Gastrocnemius medialis (tissue), 4 donors: ENCODE results near the gene C11orf24. TPM values are rescaled to one million over a fixed set of nuclear protein-coding genes. Genes with fewer than 3 reads are reported as not detected.

ENCODE experiments used
- ATAC-seq, 2 donors: fragments of 150-250 bp; one replicate each; pipeline ENCODE4 v1.9.1; 2016
- DNase-seq, 2 donors: peaks; one replicate each; pipeline ENCODE4 v3.0.0-alpha.2; 2019
- H3K27ac ChIP-seq, 4 donors: fragments of 200-600 bp; sonication (generic); 1 replicate in 1 of 4; 2 replicates in 3 of 4; pipeline ENCODE4 v1.5.1; 2016 to 2018; ENCODE audit warnings: mild to moderate bottlenecking in 2 of 4, moderate library complexity in 1 of 4
- H3K27me3 ChIP-seq, 3 donors: fragments of 200-600 bp; sonication (generic) in 2 of 3; 1 replicate in 1 of 3; 2 replicates in 2 of 3; pipeline versions ENCODE4 v1.5.1 to v1.6.0; 2016 to 2019; ENCODE audit warnings: mild to moderate bottlenecking in 1 of 3, moderate library complexity in 1 of 3
- H3K36me3 ChIP-seq, 2 donors: fragments of 200-600 bp; sonication (generic) in 1 of 2; one replicate each; pipeline ENCODE4 v1.5.1; 2017 to 2018
- H3K4me1 ChIP-seq, 2 donors: fragments of 200-600 bp; sonication (generic) in 1 of 2; one replicate each; pipeline ENCODE4 v1.5.1; 2016 to 2017; ENCODE audit warnings: mild to moderate bottlenecking in 2 of 2
- H3K4me3 ChIP-seq, 4 donors: fragments of 200-600 bp; sonication (generic) in 3 of 4; 1 replicate in 1 of 4; 2 replicates in 3 of 4; pipeline ENCODE4 v1.5.1; 2016 to 2019; ENCODE audit warnings: mild to moderate bottlenecking in 2 of 4
- H3K9me3 ChIP-seq, 3 donors: fragments of 200-600 bp; sonication (generic) in 2 of 3; 1 replicate in 1 of 3; 2 replicates in 2 of 3; pipeline ENCODE4 v1.5.1; 2016 to 2019
- CTCF ChIP-seq, 5 experiments: fragments of 450-650 bp in 3 of 5; fragments of 200-600 bp in 2 of 5; sonication (generic) in 2 of 5; IDR thresholded peaks in 4 of 5; conservative IDR thresholded peaks in 1 of 5; 1 replicate in 4 of 5; 2 replicates in 1 of 5; pipeline ENCODE4 v1.5.1; 2016 to 2019; ENCODE audit warnings: antibody characterized with exemption in 5 of 5, mild to moderate bottlenecking in 3 of 5, moderate library complexity in 3 of 5
- POLR2A ChIP-seq, 2 donors: fragments of 450-650 bp; IDR thresholded peaks; one replicate each; pipeline ENCODE4 v1.6.1; 2017; ENCODE audit warnings: antibody characterized with exemption in 2 of 2, mild to moderate bottlenecking in 2 of 2, moderate library complexity in 2 of 2
- in situ Hi-C, 4 donors: fragments of 200-750 bp; cut with MboI; loops; one replicate each; pipeline versions ENCODE4 v1.15.0 to v1.8.0; 2017; ENCODE audit warnings: low sequenced_read_pairs in 4 of 4
- intact Hi-C: fragments of 100-400 bp; cut with DNase I; formaldehyde crosslinking; loops from one replicate; pipeline ENCODE4 v1.15.1; 2023; ENCODE audit warnings: low total_unique reads
- total RNA-seq, 4 donors: library from RNA; depleted of rRNA; stranded (reverse); fragments of >200 nt; gene quantifications; one replicate each; pipeline versions ENCODE4 v1.1.0 to v1.2.3, GENCODE V29; 2016

Gene C11orf24
- total RNA-seq, 4 donors from 2014 or later, result 8.1 to 19.3 (median 10.6) TPM

DNA sequence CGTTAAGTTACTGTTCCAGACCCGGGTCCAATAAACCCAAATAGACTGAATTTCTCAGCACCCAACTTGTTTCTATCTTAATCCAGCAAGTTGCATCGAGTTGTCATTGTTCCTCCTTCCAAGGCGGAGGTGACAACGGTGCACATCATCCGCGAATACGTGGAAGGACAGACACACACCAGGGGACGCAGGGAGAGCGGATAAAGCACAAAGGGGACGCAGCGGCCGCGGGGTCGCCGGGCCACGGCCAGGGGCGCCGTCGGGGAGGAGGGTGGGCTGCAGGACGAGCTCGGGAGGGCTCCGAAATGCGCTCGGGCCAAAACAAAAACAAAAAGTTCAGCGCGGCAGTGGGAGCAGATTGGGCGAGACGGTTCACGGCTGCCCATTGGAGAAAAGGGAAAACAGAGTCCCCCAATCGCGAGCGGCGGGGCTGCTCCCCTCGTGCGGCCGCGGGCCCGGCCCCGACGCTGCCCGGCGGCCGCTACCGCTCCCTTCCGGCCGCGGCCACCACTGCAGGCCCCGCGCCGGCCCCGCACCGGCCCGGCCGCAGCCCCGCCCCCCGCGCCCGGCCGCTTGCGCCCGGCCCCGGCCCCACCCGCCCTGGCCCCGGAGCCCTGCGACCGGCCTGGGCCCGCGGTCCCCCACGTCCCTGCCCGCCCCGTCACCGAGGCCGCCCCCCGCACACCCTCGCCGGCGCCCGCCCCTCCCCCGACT, 59.2 kb downstream of the C11orf24 start:
- H3K4me1 ChIP-seq, result peaks cover 44 to 46% of the 10 kb centered on the region in 2 donors
- peak overlapping the region; percentile 89 to 100 (median 96) for H3K27ac ChIP-seq
- H3K36me3 ChIP-seq, result no peaks in the 10 kb centered on the region
- peak; percentile 32 to 45 for ATAC-seq
- TF ChIP-seq POLR2A (IDR thresholded peaks at IDR 0.05), result peak; percentile 43
- peak in 4 of 5 experiments; percentile 12 to 57 (median 38) for TF ChIP-seq CTCF (IDR thresholded peaks at IDR 0.05 in 4 of 5, conservative IDR thresholded peaks at IDR 0.05 in 1 of 5)
- in situ Hi-C loops (no loop called here), intact Hi-C loops (loop anchor here (2.0 to 10.0 kb wide), 3 partner anchors 60 to 692 kb away; partner anchors contain the start of genes CHKA, IGHMBP2 and MRPL21)
- DNase-seq, result peak; percentile 62 to 71
- H3K27me3 ChIP-seq, result no peaks in the 10 kb centered on the region
- peak overlapping the region; percentile 69 to 98 (median 91) for H3K4me3 ChIP-seq
- H3K9me3 ChIP-seq, result no peaks in the 10 kb centered on the region

GRCh38 chr11:68211546-68211945, 60.2 kb downstream of the C11orf24 start:
- Histone ChIP-seq H3K27ac (peak overlapping the region; percentile 89 to 99 (median 92)), H3K27me3 (no peaks in the 10 kb centered on the region), H3K4me1 (peaks cover 46 to 54% of the 10 kb centered on the region in 2 donors), H3K4me3 (peak overlapping the region; percentile 67 to 98 (median 91)), H3K9me3 (no peaks in the 10 kb centered on the region), H3K36me3 (no peaks in the 10 kb centered on the region)
- DNase-seq (no peak), ATAC-seq (no peak)
- in situ Hi-C loops, result no loop called here
- intact Hi-C loops, result loop anchor here (10.0 kb wide), 1 partner anchor 693 kb away; the partner anchor contains the start of genes IGHMBP2 and MRPL21
- TF ChIP-seq CTCF (IDR thresholded peaks at IDR 0.05 in 4 of 5, conservative IDR thresholded peaks at IDR 0.05 in 1 of 5), result no peak
- no peak for TF ChIP-seq POLR2A (IDR thresholded peaks at IDR 0.05)

Other genes with a start within 250 kb of the C11orf24 start
- 100 to 1,000 TPM; 242 to 432 (median 307) TPM for gene NDUFS8, start 241.3 kb downstream of the C11orf24 start, total RNA-seq
- 10 to 100 TPM; 13.4 to 24.5 (median 14.1) TPM for gene TCIRG1, start 232.9 kb downstream of the C11orf24 start, total RNA-seq
- gene CHKA, start 150.6 kb downstream of the C11orf24 start, total RNA-seq, result 10 to 100 TPM in 3 of 4 donors, 1 to 10 TPM in 1; 7.3 to 20.9 (median 12.3) TPM
- 10 to 100 TPM; 17.3 to 21.0 (median 19.2) TPM for gene KMT5B, start 58.7 kb downstream of the C11orf24 start, total RNA-seq
- 10 to 100 TPM in 2 of 4 donors, 1 to 10 TPM in 2; 3.7 to 12.3 (median 8.1) TPM for gene LRP5, start 40.6 kb upstream of the C11orf24 start, total RNA-seq
- 100 to 1,000 TPM in 3 of 4 donors, 10 to 100 TPM in 1; 77.3 to 196 (median 133) TPM for gene PPP6R3, start 188.8 kb upstream of the C11orf24 start, total RNA-seq